GM21447 (cell line): ENCODE data around the gene KLHDC8A.

ENCODE experiments used
- ATAC-seq: cut with Tn5 transposase; IDR thresholded peaks from one replicate; pipeline ENCODE4 v1.9.1; 2021; ENCODE audit not compliant: unreplicated experiment

Gene KLHDC8A

GRCh38 chr1:205345761-205346160 lies 11.0 kb downstream of the KLHDC8A start:
- ATAC-seq = no peak

GRCh38 chr1:205344066-205344928 lies 12.4 kb downstream of the KLHDC8A start:
- ATAC-seq = no peak

- ATAC-seq = no peak
Observed at GRCh38 chr1:205343431-205344065, 13.2 kb downstream of the KLHDC8A start.

GRCh38 chr1:205342986-205343385 lies 13.7 kb downstream of the KLHDC8A start:
- ATAC-seq = no peak

- no peak for ATAC-seq
Observed at GRCh38 chr1:205340676-205341075, 16.0 kb downstream of the KLHDC8A start.

GRCh38 chr1:205339717-205340116 lies 17.0 kb downstream of the KLHDC8A start:
- no peak for ATAC-seq

- no peak for ATAC-seq
Observed at GRCh38 chr1:205339197-205339702, 17.5 kb downstream of the KLHDC8A start.

- ATAC-seq = no peak
Observed at GRCh38 chr1:205338011-205338410, 18.7 kb downstream of the KLHDC8A start.

- no peak for ATAC-seq
Observed at GRCh38 chr1:205337481-205337880, 19.2 kb downstream of the KLHDC8A start.

GRCh38 chr1:205335692-205336091 lies 21.0 kb downstream of the KLHDC8A start:
- ATAC-seq = no peak

GRCh38 chr1:205332015-205332791 lies 24.5 kb downstream of the KLHDC8A start:
- ATAC-seq = no peak

GRCh38 chr1:205330150-205330549 lies 26.6 kb downstream of the KLHDC8A start:
- ATAC-seq = no peak

GRCh38 chr1:205329719-205330118 lies 27.0 kb downstream of the KLHDC8A start:
- no peak for ATAC-seq

GRCh38 chr1:205328476-205328875 lies 28.2 kb downstream of the KLHDC8A start:
- ATAC-seq = no peak

GRCh38 chr1:205326812-205327466 lies 29.8 kb downstream of the KLHDC8A start:
- ATAC-seq = no peak

GRCh38 chr1:205325334-205325884 lies 31.3 kb downstream of the KLHDC8A start:
- ATAC-seq = no peak

- no peak for ATAC-seq
Observed at GRCh38 chr1:205324781-205325180, 31.9 kb downstream of the KLHDC8A start.

- ATAC-seq = no peak
Observed at GRCh38 chr1:205323794-205324193, 32.9 kb downstream of the KLHDC8A start.

GRCh38 chr1:205321959-205322283 lies 34.8 kb downstream of the KLHDC8A start:
- ATAC-seq = no peak

- ATAC-seq = no peak
Observed at GRCh38 chr1:205321162-205321958, 35.4 kb downstream of the KLHDC8A start, which contains the start of gene NUAK2. TSS of gene NUAK2 (minus strand) at chr1:205321745. CDS start at chr1:205321628, 117 bp downstream.
